Measurements from ENCODE around the gene TMEM140. TPM values are rescaled to one million over a fixed set of nuclear protein-coding genes. Genes with fewer than 3 reads are reported as not detected.

TMEM140 gene
- total RNA-seq, 1 experiment from 2014 or later, result 4.2 TPM

- TF ChIP-seq CTCF (IDR thresholded peaks at IDR 0.05; ENCODE audit: unreplicated experiment), result no peak
- Mint-ChIP-seq H3K9me3 (ENCODE audit: low read depth, unreplicated experiment) (no peaks in the 10 kb centered on the region), H3K27me3 (ENCODE audit: unreplicated experiment) (no peaks in the 10 kb centered on the region), H3K4me3 (ENCODE audit: low read depth, unreplicated experiment) (no peak overlapping the region), H3K4me1 (ENCODE audit: low read depth, unreplicated experiment) (peaks cover 15% of the 10 kb centered on the region), H3K27ac (ENCODE audit: unreplicated experiment) (no peak overlapping the region), H3K36me3 (ENCODE audit: insufficient read depth, unreplicated experiment) (peaks cover 16% of the 10 kb centered on the region)
- DNase-seq, result no peak
- CTCF ChIA-PET, result no interaction called here
- BruUV-seq (replicated peaks), result no TSS peak
- intact Hi-C loops (cut with micrococcal nuclease; ENCODE audit: unreplicated experiment), result no loop called here
Measured at GRCh38 chr7:135207406-135208101, 59.7 kb downstream of the TMEM140 start.

GRCh38 chr7:135208102-135208793 is 60.4 kb downstream of the TMEM140 start:
- H3K36me3 Mint-ChIP-seq (ENCODE audit: insufficient read depth, unreplicated experiment), result peaks cover 16% of the 10 kb centered on the region
- no peaks in the 10 kb centered on the region for H3K27me3 Mint-ChIP-seq (ENCODE audit: unreplicated experiment)
- intact Hi-C loops (cut with micrococcal nuclease; ENCODE audit: unreplicated experiment), result no loop called here
- CTCF ChIA-PET, result no interaction called here
- H3K4me1 Mint-ChIP-seq (ENCODE audit: low read depth, unreplicated experiment), result peaks cover 15% of the 10 kb centered on the region
- no peaks in the 10 kb centered on the region for H3K9me3 Mint-ChIP-seq (ENCODE audit: low read depth, unreplicated experiment)
- DNase-seq, result no peak
- H3K27ac Mint-ChIP-seq (ENCODE audit: unreplicated experiment), result no peak overlapping the region
- no TSS peak for BruUV-seq (replicated peaks)
- no peak for TF ChIP-seq CTCF (IDR thresholded peaks at IDR 0.05; ENCODE audit: unreplicated experiment)
- no peak overlapping the region for H3K4me3 Mint-ChIP-seq (ENCODE audit: low read depth, unreplicated experiment)

- Mint-ChIP-seq H3K4me3 (ENCODE audit: low read depth, unreplicated experiment) (no peak overlapping the region), H3K4me1 (ENCODE audit: low read depth, unreplicated experiment) (peaks cover 26% of the 10 kb centered on the region)
- CTCF ChIA-PET, result interaction anchor here (1.1 kb wide), 1 partner anchor 30 kb away, joined by 4 read pairs; no protein-coding TSS in a partner anchor
Measured at GRCh38 chr7:135209225-135209834, 61.5 kb downstream of the TMEM140 start.

GRCh38 chr7:135210888-135211178 is 63.0 kb downstream of the TMEM140 start:
- intact Hi-C loops (cut with micrococcal nuclease; ENCODE audit: unreplicated experiment), result no loop called here
- Mint-ChIP-seq H3K36me3 (ENCODE audit: insufficient read depth, unreplicated experiment) (peaks cover 16% of the 10 kb centered on the region), H3K27me3 (ENCODE audit: unreplicated experiment) (no peaks in the 10 kb centered on the region), H3K27ac (ENCODE audit: unreplicated experiment) (peak overlapping the region; percentile 66), H3K4me3 (ENCODE audit: low read depth, unreplicated experiment) (peak overlapping the region; percentile 92), H3K9me3 (ENCODE audit: low read depth, unreplicated experiment) (no peaks in the 10 kb centered on the region), H3K4me1 (ENCODE audit: low read depth, unreplicated experiment) (peaks cover 37% of the 10 kb centered on the region)
- CTCF ChIA-PET, result interaction anchor here (1.0 to 1.3 kb wide), 2 partner anchors 12 to 63 kb away, joined by 3 to 4 read pairs; no protein-coding TSS in a partner anchor
- no peak for DNase-seq
- no TSS peak for BruUV-seq (replicated peaks)
- no peak for TF ChIP-seq CTCF (IDR thresholded peaks at IDR 0.05; ENCODE audit: unreplicated experiment)

More at GRCh38 chr7:135209225-135209834, 61.5 kb downstream of the TMEM140 start:
- DNase-seq, result no peak
- intact Hi-C loops (cut with micrococcal nuclease; ENCODE audit: unreplicated experiment), result no loop called here
- BruUV-seq (replicated peaks), result no TSS peak
- no peak overlapping the region for H3K27ac Mint-ChIP-seq (ENCODE audit: unreplicated experiment)
- TF ChIP-seq CTCF (IDR thresholded peaks at IDR 0.05; ENCODE audit: unreplicated experiment), result no peak
- no peaks in the 10 kb centered on the region for H3K27me3 Mint-ChIP-seq (ENCODE audit: unreplicated experiment)
- H3K9me3 Mint-ChIP-seq (ENCODE audit: low read depth, unreplicated experiment), result no peaks in the 10 kb centered on the region
- H3K36me3 Mint-ChIP-seq (ENCODE audit: insufficient read depth, unreplicated experiment), result peaks cover 16% of the 10 kb centered on the region

Measured in Calu3 (cell line).